Activated T-cell treated with anti-CD3 and anti-CD28 coated beads for 4 hours (primary cell): Measurements from ENCODE around the gene ZMIZ1.

ENCODE experiments used
- DNase-seq: peaks from one replicate; pipeline ENCODE4 v3.0.0-alpha.2; 2020

The ZMIZ1 gene

DNA sequence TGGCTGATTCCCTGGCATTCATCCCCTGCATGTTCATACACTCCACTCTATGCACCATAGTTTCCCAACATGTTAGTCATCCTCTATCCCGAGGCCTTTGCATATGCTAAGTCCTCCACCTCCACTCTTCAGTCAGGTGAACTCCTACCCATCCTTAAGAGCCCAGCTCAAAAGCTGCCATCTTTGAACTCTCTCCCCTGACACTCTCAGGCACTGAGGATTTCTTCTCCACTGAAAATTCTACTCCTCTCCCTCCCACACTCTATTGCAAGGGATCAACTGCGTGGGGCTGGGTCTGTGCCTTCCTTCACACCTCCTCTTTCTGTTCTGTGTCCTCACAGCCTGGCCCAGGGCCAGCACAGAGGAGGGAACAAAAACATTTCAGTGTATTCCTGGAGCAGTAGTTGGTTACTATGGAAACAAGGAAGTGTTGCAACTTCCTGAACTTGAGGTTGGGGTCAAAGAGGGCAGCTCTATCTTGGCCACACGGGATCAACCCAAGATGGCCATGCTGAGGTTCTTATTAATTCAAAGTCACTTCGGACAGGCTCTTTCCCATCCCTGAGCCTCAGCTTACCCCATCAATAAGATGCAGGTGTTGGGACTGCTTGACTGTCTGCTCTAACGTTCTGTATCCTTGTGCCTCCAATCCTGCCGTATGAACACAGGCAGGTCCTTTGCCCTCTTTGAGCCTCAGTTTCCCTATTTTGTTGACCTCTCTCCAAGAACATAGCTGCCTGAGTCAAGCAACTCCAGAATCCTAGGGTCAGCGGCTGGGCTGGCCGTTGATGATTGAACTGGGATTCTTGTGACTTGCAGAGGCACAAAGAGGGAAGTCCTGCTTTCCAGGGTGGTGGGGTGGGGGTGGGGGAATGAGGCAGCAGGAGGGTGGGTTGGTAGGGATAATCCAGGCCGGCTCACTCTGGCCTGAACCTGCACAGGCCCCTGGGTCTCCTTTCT is 15.5 kb downstream of the ZMIZ1 start:
- DNase-seq = no peak

DNA sequence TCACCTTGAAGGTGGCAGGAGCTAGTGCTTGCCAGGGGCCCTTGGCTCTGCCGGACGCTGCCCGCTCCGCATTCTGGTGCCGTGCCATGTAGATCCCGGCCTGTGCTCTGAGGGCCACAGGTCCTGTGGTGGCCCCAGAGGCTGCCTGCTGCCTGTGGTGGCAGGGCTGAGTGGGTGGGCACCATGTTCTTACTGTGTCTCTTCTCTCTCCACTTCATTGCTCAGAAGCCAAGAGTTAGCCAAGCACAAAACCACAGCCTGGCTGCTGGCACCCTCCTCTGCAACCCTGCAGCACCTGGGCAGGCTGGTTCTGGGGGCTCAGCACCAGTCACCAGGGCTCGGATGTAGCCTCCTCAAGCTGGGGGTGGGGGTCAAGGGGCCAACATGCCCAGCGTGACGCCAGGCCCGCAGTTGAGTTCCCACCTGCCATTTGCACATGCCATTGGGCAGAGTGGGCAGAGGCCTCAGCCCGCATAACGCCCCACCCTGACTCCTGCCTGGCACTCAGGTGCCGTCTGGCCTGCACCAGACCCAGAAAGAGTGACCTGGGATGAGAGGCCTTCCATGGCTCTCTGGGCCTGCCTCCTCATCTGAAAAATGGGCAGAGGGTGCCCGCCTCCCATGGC is 16.3 kb downstream of the ZMIZ1 start:
- no peak for DNase-seq

DNA sequence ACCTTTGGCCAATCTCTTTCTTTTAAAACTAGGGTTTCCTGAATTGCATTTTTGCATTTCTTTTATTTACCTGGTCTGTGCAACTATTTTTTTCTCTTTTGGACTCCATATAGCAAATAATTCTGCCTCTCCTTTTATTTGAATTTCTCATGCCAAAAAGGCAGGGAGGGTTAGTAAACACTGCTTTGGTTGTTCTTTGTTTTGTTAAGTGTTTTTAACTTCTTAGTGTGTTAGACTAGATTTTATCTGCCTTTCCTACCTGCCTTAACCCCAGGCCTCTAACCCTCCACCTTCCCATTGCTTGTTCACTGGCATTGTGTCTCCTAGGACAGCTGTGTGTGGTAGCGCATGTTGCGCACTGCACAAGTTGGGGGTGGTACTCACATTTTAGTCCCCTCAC is 18.1 kb downstream of the ZMIZ1 start:
- no peak for DNase-seq

DNA sequence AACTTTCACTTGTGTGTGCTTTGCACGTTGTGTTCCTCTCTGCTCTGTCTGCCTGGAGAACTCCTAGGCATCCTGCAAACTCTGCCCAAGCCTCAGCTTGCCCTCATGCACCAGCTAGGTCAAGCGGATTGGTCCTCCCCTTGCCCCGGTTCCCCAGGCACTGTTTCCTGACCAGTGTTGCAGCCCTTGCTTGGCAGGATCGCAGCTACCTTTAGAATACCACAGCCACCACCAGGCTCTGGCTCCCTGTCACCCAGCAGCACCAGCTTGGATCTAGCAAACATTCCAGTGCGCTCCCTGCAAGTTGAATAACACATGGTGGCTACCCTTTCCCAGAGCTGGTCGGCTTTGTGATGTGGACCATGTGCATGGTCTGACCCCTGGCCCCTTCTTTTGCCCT is 19.0 kb downstream of the ZMIZ1 start:
- DNase-seq = no peak

DNA sequence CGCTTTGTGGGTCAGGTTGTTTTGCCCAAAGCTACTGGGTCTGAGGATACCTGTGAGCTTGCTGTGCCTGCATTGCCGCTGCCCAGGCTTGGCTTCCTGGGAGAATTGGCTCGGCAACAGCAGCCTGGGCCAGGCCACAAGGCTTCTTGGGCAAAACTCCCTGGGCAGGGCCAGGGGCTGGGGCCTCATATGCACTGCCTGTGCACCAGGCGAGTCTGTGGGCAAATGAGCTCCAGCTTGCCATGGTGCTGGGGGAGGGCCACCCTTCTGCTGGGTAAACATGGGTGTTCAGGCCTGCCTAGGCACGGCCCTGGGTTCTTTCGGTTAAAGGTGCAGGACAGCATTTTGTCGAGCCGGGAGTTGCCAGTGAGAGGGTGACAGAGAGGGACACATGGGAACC is 19.4 kb downstream of the ZMIZ1 start:
- no peak for DNase-seq

DNA sequence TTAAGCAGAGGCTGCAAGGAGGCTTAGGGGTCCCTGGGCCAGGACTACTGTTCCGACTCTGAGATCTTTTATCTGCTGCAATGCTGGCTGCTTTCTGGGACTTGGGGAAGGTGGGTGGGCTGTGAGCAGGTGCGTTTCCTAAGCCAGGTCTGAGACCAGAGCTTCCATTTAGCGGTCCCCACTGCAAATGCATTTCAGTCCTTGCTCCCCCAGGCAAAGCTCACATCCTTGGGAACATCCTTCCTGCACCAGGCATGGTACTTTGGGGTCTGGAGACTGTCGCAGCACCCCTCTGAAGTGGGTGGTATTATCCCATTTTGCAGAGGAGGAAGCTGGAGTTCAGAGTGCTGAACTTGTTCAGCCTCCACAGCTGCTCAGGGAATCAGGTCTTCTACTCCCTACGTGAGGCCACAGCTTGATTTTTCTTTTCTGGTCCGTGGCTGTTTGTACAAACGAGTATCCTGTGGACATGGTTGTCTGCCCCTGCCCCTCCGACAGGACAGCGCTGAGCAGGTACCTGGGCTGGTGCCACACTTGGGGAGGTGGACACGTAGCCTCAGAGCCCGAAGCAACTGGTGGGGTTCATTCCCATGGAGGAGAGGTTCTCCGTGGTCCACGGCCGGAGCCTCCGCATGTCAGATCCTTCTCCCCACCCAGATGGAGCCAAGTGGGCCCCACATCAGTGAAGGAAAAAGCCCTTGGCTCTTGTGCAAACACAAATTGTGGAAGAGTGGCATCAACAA is 20.0 kb downstream of the ZMIZ1 start:
- DNase-seq = no peak

DNA sequence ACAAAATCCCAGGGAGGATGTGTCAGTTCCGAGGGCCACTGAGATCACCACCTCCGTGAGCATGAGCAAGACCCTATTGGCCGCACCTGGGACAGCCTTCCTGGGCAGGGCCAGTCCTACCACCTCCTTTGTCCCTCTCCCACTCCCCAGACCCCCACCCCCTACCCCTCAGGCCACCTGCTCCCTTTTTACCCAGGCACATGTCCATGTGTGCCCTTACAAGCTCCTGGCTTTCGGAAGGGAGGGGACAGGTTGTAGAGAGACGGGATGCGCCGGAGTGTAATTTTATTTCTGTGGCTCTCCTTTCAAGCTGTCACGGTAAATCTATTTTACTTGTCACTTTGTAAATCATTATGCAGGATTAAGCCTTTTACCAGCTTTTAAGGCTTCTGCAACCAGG is 20.9 kb downstream of the ZMIZ1 start:
- no peak for DNase-seq

DNA sequence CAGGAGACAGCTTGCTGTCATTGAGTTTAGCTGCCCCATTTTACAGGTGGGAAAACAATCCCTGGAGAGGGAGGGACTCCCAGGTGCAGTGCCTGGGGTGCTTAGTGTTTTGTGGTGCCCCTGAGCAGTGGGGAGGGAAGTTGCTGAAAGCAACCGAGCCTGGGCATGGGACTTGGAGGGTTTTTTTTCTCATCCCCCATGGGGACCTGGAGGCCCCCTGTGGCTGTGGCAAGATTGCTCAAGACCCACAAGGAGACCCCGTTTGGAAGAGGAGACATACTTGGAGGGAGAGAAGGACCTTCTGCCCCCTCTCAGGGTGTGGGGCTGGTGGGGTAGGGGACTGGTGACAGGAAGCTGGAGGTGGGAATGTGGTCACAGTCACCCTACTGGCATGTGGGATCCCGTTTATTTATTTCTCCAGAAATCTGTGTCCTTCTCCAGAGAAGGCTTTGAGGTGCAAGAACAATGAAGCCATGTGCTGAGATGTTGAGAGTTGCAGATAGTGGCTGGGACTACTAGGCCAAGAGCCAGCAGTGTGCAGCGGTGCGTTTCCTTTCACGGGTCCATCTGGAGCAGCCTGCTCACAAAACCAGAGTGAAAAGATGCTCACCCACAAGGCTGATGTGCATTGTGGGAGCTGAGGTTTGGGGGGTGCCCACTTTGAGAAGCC is 21.5 kb downstream of the ZMIZ1 start:
- no peak for DNase-seq

DNA sequence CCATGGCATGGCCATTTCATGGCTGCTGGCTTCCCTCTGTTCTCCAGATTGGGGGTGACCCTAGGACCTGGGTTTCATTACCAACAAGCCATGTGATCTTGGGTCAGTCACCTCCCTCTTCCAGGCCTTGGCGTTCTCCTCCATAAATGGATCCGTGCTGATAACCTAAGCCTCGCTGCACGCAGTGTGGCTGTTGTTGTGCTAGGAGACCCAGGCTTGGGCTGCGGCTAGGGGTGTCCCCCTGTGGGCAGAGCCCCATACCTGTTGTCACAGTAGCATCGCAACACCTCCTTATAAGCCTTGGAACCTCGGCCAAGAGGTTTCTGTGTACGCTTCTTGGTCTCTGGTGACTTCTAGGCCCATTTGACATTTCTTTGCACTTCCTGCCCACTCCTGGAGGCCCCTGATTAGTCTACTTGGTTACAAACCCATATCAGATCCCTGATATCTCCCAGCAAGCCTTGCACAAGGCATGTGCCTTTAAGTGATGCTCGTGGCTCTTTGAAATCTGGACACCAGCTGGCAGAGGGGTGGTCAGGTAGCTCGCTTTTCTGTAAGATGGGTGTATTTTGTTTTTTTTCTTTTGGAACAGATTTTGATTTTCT is 23.6 kb downstream of the ZMIZ1 start:
- DNase-seq = no peak

DNA sequence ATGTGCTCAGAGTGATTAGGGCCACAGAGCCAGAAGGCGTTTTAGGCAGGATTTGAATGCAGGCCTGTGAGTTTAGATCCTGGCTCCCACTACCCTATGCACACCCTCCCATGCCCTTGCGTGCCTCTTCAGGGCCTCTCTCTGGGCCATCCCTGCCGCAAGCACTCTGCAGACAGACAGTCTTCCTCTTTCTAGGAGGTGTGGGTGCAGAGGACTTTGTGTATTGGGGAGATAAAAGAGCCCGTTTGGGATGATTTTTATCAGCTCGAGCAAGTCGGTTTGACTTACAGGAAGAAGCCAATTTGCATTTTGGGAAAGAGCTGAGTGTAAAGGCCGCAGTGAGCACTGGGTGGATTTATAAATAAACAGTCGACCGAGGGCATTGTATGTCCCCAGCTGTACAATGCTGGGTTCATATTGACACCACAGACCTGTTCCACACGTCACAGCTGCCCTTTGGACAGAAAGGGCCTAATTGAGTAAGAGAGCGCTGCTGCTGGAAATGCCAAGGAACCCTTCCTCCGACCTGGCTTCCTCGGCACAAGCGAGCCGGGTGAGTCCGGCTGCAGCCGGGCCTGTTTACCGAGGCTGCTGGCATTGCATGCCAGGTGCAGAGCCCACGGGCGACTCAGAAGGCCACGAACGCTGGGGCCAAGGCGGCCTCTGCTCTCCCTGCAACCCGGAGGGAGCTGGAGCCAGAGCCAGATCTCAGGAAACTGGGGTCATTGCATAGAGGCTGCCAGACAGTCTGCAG is 25.1 kb downstream of the ZMIZ1 start:
- no peak for DNase-seq

DNA sequence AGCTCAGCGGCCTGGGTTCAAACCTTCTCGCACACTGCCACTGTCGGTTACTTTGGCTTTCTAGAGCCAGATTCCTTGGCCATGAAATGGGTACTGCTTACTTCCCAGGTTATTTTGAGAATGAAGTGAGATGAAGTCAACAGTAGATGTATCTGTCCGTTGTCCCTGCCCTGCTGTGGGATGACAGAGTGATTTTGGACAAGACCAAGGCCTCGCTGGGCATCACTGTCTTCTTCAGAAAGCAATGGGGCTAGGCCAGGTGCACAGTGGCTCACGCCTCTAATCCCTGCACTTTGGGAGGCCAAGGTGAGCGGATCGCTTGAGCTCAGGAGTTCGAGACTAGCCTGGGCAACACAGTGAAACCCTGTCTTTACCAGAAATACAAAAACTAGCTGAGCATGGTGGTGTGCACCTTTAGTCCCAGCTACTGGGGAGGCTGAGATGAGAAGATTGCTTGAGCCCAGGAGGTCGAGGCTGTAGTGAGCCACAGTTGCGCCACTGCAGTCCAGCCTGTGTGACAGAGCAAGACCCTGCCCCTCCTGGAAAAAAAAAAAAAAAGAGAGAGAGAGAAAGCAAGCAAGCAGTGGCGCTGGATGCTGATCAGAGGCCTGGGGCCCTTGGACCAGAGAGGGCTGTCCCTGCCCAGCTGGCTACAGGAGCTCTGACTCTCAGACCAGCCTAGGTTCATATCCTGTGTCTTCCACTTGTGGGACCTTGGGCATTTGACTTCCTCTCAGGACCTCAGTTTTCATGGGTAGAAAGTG is 25.8 kb downstream of the ZMIZ1 start:
- DNase-seq = no peak

DNA sequence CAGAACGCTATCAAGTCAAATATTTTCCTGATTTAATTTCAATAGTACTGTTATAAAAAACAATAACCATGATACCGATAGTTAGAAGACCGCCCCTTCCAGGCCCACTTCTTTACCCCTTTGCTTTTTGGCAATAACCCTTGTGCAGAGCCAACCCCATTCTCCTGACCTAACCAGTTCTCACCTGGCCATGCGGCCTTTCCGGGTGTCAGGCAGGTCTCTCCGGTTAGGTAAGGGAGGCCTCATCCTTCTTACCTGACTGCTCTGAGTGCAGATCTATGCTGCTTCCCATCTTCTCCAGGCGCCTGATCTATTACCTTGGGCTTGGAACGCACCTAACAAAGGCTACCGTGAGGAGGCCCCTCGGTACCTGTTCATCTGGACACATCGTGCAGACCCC is 26.6 kb downstream of the ZMIZ1 start:
- no peak for DNase-seq

DNA sequence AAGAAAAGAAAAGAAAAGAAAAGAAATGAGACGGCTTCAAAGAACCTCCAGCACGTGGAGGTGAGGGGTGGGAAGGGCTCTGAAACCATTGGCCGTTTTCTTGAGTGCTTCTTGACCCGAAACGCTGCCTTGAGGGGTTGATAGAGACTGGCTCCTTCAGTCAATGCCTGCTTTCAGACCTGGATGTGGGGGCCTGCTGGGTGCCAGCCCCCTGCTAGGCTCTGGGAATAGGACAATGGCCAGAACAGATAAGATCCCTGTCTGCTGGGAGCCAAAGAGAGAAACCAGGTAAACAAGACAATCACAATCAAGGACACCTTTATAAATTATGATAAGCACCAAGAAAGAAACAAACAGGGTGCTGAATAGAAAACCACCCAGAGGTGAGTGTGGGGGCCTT is 27.7 kb downstream of the ZMIZ1 start:
- no peak for DNase-seq

DNA sequence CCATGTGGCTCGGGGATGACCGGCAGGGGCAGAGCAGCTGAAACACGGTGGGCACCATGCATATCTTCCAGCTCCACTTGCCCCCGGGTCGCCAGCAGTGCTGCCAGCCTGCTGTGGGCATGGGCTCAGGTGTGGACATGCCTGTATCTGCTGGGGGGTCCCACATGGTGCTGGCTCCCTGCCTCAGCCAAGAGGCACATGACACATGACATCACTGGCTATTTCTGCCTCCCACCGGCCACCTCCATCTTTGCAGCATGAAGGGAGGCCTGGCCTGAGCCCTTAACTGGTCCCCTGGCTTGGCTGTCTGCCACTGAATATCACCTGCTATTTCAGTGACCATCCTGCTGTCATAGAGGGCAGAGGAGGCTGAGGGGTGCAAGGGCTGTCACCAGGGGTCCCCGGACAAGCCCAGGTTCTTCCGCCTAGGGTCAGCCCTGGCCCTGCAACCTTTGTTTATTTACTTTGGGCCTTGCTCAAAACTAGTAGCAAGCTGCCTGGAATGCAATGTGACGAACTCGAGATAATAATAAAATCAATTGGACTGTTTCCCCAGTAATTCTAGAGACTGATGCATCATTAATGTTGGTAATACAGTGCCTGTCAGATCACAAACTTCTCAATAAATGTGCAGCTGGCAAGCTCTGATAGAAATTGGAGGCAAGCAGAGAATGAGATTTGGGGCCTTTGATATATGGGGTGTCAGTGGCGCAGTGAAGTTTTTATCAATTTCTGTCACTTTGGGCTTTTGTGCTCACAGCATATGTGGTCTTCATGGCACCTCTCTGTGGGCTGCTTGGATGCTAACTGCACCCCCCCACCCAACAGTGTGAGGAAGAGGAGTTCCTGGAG is 28.5 kb downstream of the ZMIZ1 start:
- DNase-seq = no peak

DNA sequence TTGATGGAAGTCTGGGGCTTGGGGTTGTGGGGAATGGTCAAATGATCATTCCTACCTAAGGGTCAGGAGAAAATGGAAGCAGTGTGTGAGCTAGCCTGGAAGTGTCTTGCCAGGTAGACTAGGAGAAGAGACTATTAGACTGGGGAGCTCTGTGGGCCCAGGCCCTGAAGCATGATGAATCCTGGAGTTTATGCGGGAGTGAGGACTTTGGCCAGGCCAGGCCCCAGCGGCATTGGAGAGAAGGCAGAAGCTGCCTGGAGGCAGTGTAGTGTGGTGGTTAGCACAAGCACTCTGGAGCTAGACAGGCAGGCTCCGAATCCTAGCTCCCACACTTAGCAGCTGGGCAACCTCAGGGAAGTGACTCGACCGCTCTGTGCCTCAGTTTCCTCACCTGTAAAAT is 29.3 kb downstream of the ZMIZ1 start:
- DNase-seq = no peak

DNA sequence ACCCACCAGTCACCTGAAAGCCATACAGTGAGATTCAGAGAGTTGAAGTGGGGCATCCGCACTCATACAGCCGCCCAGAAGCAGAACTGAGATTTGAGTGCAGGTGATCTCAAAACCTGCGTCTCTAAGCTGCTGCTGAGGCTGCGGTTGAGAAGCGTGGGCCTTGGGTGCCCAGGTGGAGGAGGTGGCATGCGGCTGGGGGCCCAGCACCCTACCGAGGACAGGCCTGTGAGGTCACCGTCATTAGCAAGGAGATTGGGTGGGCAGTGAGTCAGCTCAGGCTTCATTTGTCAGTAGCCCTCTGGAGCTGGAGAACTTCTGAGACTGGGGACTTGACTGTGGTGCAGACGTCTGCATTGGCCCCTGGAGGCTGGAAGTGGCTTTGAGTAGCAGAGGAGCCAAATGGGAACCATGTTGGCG is 29.8 kb downstream of the ZMIZ1 start:
- DNase-seq = no peak

DNA sequence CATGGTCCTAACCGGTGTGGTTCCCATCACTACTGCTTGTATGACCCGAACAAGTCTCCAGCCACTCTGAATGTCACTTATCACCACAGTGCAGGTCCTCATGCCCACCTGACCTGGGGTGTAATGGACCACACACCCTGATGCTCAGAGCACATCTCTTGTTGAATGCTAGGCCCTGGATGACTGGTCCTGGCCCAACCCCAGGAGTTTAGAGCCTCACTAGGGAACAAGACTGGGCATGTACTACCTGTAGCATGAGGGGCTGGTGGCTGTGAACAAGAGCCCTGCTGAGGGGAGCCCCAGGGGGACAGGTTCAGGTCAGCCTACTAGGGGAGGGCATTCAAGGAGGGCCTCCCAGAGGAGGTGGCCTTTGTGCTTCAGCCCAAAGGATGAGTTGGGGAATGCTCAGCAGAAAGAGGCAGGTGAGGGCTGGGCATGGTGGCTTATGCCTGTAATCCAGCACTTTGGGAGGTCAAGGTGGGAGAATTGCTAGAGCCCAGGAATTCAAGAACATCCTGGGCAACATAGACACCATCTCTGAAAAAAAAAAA is 31.2 kb downstream of the ZMIZ1 start:
- DNase-seq = no peak

DNA sequence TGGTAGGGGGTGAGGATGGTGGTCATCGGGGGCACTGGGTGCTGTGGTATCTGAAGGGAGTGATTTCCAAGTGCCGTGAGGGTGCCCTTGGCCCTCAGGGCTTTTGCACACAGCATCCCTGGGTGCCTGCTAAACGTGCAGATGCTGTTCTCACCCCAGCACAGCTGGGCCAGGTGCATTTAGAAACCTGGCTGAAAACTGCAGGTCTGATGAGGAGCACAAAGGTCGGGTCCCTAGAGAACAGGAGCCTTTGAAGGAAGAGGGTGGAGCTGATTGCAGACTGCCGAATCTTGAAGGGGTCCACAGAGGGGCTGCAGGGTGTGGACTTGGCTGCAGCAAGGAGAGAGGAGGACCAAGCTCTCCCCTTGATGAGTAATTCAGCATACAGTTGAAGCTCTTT is 32.0 kb downstream of the ZMIZ1 start:
- no peak for DNase-seq

DNA sequence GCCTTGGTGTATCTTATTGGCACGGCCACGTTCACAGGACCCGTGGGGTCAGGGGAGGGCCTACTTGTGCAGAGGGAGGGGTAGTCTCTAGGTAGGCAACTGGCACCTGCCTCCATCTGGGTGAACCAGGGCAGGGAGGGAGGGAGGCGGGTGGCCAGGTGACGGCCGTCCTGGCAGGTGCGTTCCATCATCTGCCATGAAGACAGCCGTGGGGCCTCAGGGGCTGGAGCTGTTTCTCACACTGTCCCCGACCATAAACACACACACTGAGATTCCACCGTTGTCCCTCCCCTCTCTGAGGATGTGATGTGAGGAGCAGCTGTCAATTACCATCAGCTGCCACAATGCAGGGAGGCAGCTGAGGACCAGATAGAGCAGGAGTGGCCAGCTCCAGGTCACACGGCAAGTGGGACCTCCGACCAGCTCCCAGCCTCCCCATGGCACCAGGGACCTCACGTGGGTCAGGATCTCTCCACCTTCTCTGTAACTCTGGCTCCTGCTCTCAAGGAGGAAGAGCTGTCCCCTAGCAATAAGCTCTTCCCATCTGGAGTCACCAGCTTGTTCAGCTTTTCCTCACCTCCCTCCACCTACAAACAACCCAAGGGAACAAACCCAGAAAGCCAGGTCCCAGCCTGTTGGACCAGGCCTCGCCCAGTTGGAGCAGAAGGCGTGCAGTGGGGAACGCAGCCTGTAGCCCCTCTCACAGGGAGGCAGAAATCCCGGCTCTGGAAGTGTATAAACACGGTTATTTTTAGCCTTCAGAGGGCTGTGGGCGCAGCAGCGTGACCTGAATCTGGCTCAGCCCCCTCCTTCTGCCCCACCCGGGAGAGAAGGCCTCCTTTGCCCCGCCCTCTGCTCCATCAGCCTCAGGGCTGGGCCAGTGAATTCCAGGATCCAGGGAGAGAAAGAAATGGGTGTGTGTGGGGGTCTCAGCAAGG is 33.1 kb downstream of the ZMIZ1 start:
- no peak for DNase-seq
